Activated CD8-positive, alpha-beta memory T cell treated with anti-CD3 and anti-CD28 coated beads for 48 hours (primary cell): ENCODE measurements around the gene MSH3.
"Not testable (repeated sequence)": the region's sequence is repeated elsewhere in the genome, so short reads cannot be mapped to it uniquely, and the experiment has no call there.

ENCODE experiments used
- DNase-seq, 3 experiments: peaks; one replicate each; pipeline ENCODE4 v3.0.0-alpha.2; 2020; ENCODE audit warnings: low read depth in 2 of 3, low spot score in 2 of 3

Gene MSH3

GRCh38 chr5:80705216-80705769 lies 50.8 kb downstream of the MSH3 start:
- DNase-seq = no peak

GRCh38 chr5:80705801-80706200 lies 51.3 kb downstream of the MSH3 start:
- DNase-seq = no peak

DNA sequence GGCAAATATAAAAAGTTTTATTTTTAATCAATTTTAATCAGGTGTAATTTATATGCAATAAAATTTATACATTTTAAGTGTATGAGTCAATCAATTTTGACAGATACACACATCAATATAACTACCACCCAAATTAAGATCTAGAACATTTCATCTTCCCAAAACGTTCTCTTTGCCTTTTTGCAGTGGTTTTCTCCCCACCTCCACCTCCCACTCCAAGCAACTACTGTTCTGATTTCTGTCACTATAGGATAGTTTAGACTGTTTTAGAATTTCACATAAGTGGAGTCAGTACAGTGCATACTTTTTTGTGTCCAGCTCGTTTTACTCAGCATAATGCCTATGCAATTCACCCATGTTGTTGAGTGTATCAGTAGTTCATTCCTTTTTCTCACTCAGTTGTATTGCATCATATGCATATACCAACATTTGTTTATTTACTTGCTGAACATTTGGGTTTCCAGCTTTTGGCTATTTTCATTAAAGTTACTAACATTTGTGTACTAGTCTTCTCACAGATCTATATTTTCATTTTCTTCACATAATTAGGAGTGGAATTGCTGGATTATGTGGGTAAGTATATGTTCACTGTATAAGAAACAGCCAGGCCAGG lies 52.5 kb downstream of the MSH3 start:
- no peak for DNase-seq

DNA sequence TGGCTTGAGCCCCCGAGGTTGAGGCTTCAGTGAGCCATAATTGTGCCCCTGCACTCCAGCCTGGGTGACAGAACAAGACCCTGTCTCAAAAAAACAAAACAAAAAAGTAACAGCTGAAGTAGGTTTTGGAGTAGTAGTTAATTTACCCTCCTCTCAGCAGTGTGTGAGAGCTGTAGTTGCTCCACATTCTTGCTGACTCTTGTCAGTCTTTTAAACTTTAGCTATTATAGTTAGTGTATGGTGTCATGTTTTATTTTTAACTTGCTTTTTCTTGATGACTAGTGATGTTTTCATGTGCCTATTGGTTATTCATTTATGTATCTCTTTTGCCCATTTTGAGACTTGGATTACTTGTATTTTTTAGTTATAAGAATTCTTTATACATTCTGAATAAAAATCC lies 53.2 kb downstream of the MSH3 start:
- no peak for DNase-seq

GRCh38 chr5:80711216-80711615 lies 56.8 kb downstream of the MSH3 start:
- no peak for DNase-seq

- DNase-seq = no peak
Measured at GRCh38 chr5:80711938-80712337, 57.5 kb downstream of the MSH3 start.

DNA sequence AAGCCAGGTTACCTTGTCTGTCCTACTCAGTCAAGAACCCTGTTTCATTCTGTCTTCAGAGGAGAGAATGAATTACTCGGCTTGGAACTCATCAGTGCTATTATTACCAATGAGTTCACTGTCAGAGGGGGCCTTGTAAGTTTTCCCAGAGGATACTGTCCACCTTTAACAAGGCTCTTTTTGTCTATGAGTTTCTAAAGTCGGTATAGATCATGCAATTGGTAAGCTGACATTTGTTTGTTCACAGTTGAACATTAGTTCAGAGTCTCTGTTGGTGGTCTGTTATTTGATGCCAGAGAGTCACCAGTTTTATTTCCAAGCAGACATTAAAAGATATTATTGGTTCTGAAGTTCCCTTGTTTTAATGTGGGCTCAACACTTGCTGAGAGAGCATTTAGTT lies 58.5 kb downstream of the MSH3 start:
- DNase-seq = no peak

GRCh38 chr5:80713631-80714030 lies 59.2 kb downstream of the MSH3 start:
- DNase-seq = no peak

GRCh38 chr5:80714570-80715298 lies 60.3 kb downstream of the MSH3 start:
- no peak for DNase-seq

- DNase-seq = no peak
Measured at GRCh38 chr5:80715887-80716286, 61.4 kb downstream of the MSH3 start.

GRCh38 chr5:80720181-80720580 lies 65.7 kb downstream of the MSH3 start:
- no peak for DNase-seq

- no peak for DNase-seq
Measured at GRCh38 chr5:80722916-80723315, 68.5 kb downstream of the MSH3 start.

- no peak for DNase-seq
Measured at GRCh38 chr5:80725446-80725845, 71.0 kb downstream of the MSH3 start.

- DNase-seq = no peak
Measured at GRCh38 chr5:80736730-80737129, 82.3 kb downstream of the MSH3 start.

DNA sequence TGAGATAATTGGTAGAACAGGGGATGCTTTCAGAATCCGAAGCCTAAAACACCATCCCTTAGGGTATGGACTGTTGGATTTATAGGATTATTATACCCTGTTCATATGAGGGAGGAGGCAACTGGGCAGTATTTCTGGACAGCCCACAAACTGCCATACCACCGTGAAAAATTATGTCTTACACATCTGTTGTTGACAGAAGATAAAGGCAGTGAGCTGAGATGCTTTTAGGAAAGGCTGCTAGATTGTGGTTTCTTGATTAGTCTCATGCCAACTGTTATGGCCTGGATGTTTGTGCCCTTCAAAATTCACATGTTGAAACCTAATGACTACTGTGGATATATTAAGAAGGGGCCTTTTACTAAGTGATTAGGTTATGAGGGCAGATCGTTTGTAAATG lies 84.0 kb downstream of the MSH3 start:
- no peak for DNase-seq

- DNase-seq = no peak
Measured at GRCh38 chr5:80739057-80739456, 84.6 kb downstream of the MSH3 start.

- DNase-seq = no peak
Measured at GRCh38 chr5:80739496-80739895, 85.0 kb downstream of the MSH3 start.

DNA sequence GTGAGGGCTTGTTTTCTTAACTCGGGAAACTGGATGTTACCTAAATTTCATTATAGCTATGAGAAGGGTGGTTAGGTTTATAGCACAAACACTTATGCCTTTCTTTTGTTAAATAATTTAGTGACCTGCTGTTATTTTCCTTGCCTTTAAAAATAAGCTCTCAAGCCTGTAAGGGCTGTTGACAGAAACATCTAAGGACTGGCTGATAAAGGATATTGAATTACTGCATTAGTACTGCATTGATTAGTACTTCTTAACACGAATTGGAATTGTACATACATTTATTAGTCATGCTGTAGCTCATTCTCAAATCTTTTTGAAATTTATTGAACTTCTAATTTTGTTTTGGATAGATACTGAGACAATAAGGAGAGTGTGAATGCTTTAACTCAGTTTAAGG lies 85.4 kb downstream of the MSH3 start:
- no peak for DNase-seq

DNA sequence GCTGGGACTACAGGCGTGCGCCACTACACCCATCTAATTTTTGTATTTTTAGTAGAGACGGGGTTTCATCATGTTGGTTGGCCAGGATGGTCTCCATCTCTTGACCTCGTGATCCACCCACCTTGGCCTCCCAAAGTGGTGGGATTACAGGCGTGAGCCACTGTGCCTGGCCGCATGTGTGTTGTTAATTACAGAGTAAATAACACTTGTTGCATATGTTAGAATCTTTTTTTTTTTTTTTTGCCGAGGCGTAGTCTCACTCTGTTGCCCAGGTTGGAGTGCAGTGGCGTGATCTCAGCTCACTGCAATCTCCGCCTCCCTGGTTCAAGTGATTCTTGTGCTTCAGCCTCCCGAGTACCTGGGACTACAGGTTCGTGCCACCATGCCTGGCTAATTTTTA lies 86.0 kb downstream of the MSH3 start:
- not testable (repeated sequence) for DNase-seq

- no peak for DNase-seq
Measured at GRCh38 chr5:80740999-80741398, 86.5 kb downstream of the MSH3 start.

DNA sequence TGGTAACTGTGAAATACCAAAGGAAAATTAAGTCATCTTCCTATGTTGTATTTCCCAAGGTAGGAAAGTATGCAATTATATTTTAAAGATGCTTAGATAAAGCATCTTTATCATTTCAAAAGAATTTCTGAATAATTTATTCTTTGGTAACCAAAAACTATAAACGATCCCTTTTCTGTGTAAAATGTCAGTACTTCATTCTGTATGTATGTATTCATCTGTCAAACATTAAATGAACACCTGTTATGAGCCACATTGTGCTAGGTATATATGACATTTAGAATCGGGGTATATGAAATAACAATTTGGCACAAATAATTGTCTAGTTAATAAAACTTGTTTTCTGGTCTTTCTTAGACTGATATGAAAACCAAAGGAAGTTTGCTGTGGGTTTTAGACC lies 89.7 kb downstream of the MSH3 start:
- no peak for DNase-seq

GRCh38 chr5:80745490-80745889 lies 91.0 kb downstream of the MSH3 start:
- DNase-seq = no peak

- no peak for DNase-seq
Measured at GRCh38 chr5:80747922-80748321, 93.5 kb downstream of the MSH3 start.
